EH (cell line): ENCODE results near the gene FAM120B.

Experiments used
- DNase-seq: peaks from one replicate; pipeline ENCODE4 v3.0.0-alpha.2; 2015; ENCODE audit warnings: low read depth

Gene FAM120B

GRCh38 chr6:170286246-170286933 is 20.2 kb upstream of the FAM120B start:
- DNase-seq, result peak; percentile 40

- DNase-seq, result no peak
These were observed 19.7 kb upstream of the FAM120B start for GRCh38 chr6:170286934-170287265.

- DNase-seq, result no peak
These were observed 19.1 kb upstream of the FAM120B start for GRCh38 chr6:170287371-170287876.

GRCh38 chr6:170288091-170288631 is 18.4 kb upstream of the FAM120B start:
- no peak for DNase-seq

GRCh38 chr6:170288852-170289179 is 17.7 kb upstream of the FAM120B start:
- no peak for DNase-seq

GRCh38 chr6:170289180-170289931 is 17.2 kb upstream of the FAM120B start:
- DNase-seq, result no peak

GRCh38 chr6:170289951-170290295 is 16.6 kb upstream of the FAM120B start:
- no peak for DNase-seq

GRCh38 chr6:170290296-170291128 is 16.0 kb upstream of the FAM120B start, which contains the start of gene DLL1:
TSS of gene DLL1 (minus strand) at chr6:170291078. CDS start at chr6:170290139, 939 bp downstream.
- DNase-seq, result peak; percentile 60

- DNase-seq, result peak; percentile 46
These were observed 15.1 kb upstream of the FAM120B start for GRCh38 chr6:170291271-170292110.

GRCh38 chr6:170292111-170292406 is 14.5 kb upstream of the FAM120B start:
- no peak for DNase-seq

- no peak for DNase-seq
These were observed 14.0 kb upstream of the FAM120B start for GRCh38 chr6:170292407-170293158.

GRCh38 chr6:170293341-170294231 is 13.0 kb upstream of the FAM120B start:
- no peak for DNase-seq

GRCh38 chr6:170294298-170294730 is 12.2 kb upstream of the FAM120B start:
- no peak for DNase-seq

GRCh38 chr6:170294813-170295509 is 11.6 kb upstream of the FAM120B start:
- no peak for DNase-seq

GRCh38 chr6:170295510-170296422 is 10.8 kb upstream of the FAM120B start:
- no peak for DNase-seq

- DNase-seq, result no peak
These were observed 10.2 kb upstream of the FAM120B start for GRCh38 chr6:170296423-170296745.

- no peak for DNase-seq
These were observed 9.6 kb upstream of the FAM120B start for GRCh38 chr6:170296746-170297575.
